Activated CD4-positive, alpha-beta T cell treated with anti-CD3 and anti-CD28 coated beads, Interleukin-2, amount 10 ng/mL, durations not matched to agents 24 days and 14 days (primary cell): ENCODE measurements around the gene ID1. TPM values are rescaled to one million over a fixed set of nuclear protein-coding genes. Genes with fewer than 3 reads are reported as not detected.
"Not testable (repeated sequence)": the region's sequence is repeated elsewhere in the genome, so short reads cannot be mapped to it uniquely, and the experiment has no call there.

Experiments used
- DNase-seq: peaks from one replicate; pipeline ENCODE4 v3.0.0; 2022
- H3K27ac Mint-ChIP-seq: one replicate; pipeline ENCODE4 v1.8.0; 2022; ENCODE audit warnings: mild to moderate bottlenecking, mixed read lengths
- H3K27me3 Mint-ChIP-seq: one replicate; pipeline ENCODE4 v1.8.0; 2022; ENCODE audit warnings: mixed read lengths
- H3K36me3 Mint-ChIP-seq: one replicate; pipeline ENCODE4 v1.8.0; 2022; ENCODE audit warnings: low read depth, mild to moderate bottlenecking, mixed read lengths
- H3K4me1 Mint-ChIP-seq: one replicate; pipeline ENCODE4 v1.8.0; 2021; ENCODE audit warnings: mixed read lengths
- H3K4me3 Mint-ChIP-seq: one replicate; pipeline ENCODE4 v1.8.0; 2022; ENCODE audit warnings: mild to moderate bottlenecking, moderate library complexity, mixed read lengths
- H3K9me3 Mint-ChIP-seq: one replicate; pipeline ENCODE4 v1.8.0; 2021; ENCODE audit warnings: mixed read lengths
- intact Hi-C: fragments of 100-400 bp; cut with micrococcal nuclease; formaldehyde crosslinking; loops from one replicate; pipeline ENCODE4 v1.15.1; 2023
- total RNA-seq: library from RNA; stranded (reverse); gene quantifications from 2 replicates; pipeline ENCODE4 v1.2.3, GENCODE V29; 2022

ID1 gene
- total RNA-seq, 1 donor from 2014 or later, result 2.9 TPM

DNA sequence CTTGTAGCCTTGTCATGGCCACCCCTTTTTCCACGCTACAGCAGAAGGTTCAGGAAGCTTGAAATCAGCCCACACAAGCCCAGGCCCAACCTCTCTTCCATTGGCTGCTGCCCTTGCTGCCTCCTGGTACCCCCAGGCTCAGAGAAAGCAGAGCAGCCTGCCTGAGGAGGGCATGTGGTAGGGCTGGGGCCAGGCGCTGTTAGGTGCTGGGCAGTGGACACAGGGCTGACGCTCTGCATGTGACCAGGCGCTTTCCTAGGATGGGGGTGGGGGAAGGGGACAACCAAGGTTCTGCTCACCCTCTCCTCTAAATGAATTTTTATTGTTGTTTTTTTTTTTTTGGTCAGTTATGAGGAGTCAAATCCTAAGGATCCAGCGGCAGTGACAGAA is 36.3 kb upstream of the ID1 start:
- intact Hi-C loops, result loop anchor here (1.0 to 10.0 kb wide), 2 partner anchors 44 to 54 kb away; partner anchors contain the start of gene HM13
- Mint-ChIP-seq H3K4me3 (no peak overlapping the region), H3K27me3 (no peaks in the 10 kb centered on the region), H3K9me3 (no peaks in the 10 kb centered on the region), H3K4me1 (peaks cover 23% of the 10 kb centered on the region), H3K27ac (no peak overlapping the region), H3K36me3 (peaks cover 32% of the 10 kb centered on the region)
- no peak for DNase-seq

DNA sequence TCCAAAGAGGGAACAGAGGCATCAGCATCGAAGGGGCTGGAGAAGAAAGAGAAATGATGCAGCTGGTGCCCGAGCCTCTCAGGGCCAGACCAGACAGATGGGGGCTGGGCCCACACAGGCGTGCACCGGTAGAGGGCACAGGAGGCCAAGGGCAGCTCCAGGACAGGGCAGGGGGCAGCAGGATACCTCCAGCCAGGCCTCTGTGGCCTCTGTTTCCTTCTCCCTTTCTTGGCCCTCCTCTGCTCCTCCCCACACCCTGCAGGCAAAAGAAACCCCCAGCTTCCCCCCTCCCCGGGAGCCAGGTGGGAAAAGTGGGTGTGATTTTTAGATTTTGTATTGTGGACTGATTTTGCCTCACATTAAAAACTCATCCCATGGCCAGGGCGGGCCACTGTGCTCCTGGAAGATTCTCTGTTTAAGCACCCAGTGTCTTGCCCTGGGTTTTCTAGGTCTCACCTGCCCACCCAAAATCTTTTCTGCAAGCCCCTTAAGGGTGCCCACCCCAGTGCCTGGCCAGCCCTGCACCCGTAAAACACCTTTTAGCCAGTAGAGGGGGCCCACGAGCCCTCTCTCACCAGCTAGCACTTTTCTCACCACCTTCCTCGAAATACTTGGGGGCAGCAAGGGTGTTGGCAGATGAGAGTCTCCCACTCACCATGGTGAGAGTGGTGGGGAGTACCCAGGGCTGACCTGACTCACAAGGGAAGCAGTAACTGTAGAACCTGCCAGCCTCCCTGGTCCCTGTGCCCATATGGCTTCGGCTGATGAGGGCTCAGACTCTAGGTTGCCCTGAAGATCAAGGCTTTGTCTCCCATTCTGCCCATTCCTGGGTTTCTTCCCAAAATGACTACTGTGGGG is 35.7 kb upstream of the ID1 start:
- peaks cover 28% of the 10 kb centered on the region for H3K4me1 Mint-ChIP-seq
- peak; percentile 89 for DNase-seq
- no peak overlapping the region for H3K4me3 Mint-ChIP-seq
- intact Hi-C loops, result loop anchor here (1.0 to 10.0 kb wide), 2 partner anchors 43 to 55 kb away; partner anchors contain the start of gene HM13
- peaks cover 26% of the 10 kb centered on the region for H3K36me3 Mint-ChIP-seq
- H3K9me3 Mint-ChIP-seq, result no peaks in the 10 kb centered on the region
- no peak overlapping the region for H3K27ac Mint-ChIP-seq
- H3K27me3 Mint-ChIP-seq, result no peaks in the 10 kb centered on the region

DNA sequence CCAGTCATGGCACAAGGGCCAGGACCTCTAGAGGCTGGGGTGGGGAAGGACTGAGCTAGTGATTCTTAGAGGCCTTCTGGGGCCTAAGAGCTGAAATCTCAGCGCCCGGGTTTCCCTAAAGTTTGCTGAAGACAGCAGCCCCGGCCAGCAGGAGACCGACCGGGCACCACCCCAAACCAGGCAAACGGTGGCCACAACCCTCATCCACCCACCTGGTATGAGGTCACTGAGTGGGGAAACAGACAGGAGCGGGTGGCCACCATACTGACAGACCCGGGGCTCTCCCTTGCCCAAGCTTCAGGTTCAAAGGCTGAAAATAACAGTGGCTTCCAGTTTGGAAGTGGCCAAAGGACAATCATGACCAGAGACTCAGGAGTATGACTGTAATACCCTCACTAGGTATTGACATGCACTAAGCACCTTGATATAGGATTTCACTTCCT is 35.0 kb upstream of the ID1 start:
- intact Hi-C loops, result no loop called here
- no peaks in the 10 kb centered on the region for H3K9me3 Mint-ChIP-seq
- no peak overlapping the region for H3K27ac Mint-ChIP-seq
- peak; percentile 55 for DNase-seq
- peaks cover 28% of the 10 kb centered on the region for H3K4me1 Mint-ChIP-seq
- peaks cover 23% of the 10 kb centered on the region for H3K36me3 Mint-ChIP-seq
- H3K4me3 Mint-ChIP-seq, result no peak overlapping the region
- no peaks in the 10 kb centered on the region for H3K27me3 Mint-ChIP-seq

DNA sequence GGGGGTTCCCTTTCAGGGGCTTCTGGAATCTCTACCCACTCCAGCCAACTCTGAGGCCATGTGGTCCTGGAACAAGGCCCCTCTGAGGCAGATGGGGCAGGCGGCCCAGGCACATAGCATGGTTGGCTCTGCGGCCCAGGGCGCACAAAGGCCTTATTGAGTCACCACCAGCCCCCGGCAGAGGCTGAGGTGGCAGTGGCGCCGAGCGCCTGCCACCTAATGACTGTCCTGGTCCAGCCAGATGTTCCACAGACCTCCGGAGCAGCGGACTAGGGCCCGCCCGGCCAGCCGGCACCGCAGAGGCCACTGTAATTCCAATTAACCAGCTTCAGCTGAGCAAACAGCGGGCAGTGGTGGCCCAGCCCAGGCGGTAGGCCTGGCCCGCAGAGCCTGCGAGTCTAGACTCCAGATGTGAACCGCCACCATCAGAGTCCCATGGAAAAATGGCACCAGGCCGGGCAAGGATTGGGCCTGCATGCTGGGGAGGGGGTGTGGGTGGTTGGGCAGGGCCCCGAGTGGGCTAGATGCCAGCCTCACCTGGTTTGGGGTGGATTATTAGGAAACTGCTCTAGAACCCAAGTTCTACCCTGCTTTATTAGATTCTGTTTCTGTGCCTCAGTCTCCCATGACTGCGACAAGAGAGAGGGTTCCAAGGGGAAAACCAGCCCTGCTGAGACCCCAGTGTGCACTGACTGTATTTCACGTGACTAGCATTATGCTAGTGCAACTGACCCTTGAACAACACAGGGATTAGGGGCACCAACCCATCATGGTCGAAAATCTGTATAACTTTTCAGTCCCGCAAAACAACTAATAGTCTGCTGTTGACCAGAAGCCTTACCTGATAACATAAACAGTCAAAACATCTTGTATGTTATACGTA is 34.1 kb upstream of the ID1 start:
- Mint-ChIP-seq H3K4me3 (no peak overlapping the region), H3K27ac (no peak overlapping the region), H3K9me3 (no peaks in the 10 kb centered on the region), H3K27me3 (no peaks in the 10 kb centered on the region), H3K36me3 (peaks cover 20% of the 10 kb centered on the region), H3K4me1 (peaks cover 28% of the 10 kb centered on the region)
- intact Hi-C loops, result no loop called here
- peak; percentile 57 for DNase-seq

DNA sequence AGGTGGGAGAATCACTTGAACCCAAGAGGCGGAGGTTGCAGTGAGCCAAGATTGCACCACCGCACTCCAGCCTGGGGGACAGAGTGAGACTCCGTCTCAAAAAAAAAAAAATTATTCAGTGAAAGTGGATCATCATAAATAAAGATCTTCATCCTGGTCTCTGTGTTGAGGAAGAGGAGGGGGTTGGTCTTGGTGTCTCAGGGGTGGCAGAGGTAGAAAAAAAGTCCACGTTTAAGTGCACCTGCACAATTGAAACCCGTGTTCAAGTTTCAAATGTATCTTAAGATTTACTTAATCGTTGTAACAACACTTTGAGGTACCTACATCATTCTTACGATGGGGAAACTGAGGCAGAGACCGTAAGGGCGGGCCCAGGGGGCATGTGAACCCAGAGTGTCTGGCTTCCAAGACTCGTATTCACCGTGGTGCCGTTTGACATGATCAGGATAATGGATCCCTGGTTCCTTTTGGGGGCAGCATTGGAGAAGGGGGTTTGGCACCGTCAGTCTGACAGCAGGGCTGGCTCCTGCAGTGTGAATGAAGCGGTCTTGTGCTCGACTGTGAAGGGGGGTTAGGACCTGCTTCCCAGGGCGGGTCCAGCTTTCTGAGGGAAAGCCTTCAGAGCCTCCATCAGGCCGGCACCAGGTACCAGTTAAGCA is 32.9 kb upstream of the ID1 start:
- H3K27me3 Mint-ChIP-seq, result no peaks in the 10 kb centered on the region
- peaks cover 20% of the 10 kb centered on the region for H3K4me1 Mint-ChIP-seq
- DNase-seq, result no peak
- H3K27ac Mint-ChIP-seq, result peak overlapping the region; percentile 91
- peaks cover 15% of the 10 kb centered on the region for H3K36me3 Mint-ChIP-seq
- H3K4me3 Mint-ChIP-seq, result peak overlapping the region; percentile 88
- no peaks in the 10 kb centered on the region for H3K9me3 Mint-ChIP-seq
- intact Hi-C loops, result loop anchor here (2.0 kb wide), 1 partner anchor 151 kb away; the partner anchor contains the start of gene BCL2L1

DNA sequence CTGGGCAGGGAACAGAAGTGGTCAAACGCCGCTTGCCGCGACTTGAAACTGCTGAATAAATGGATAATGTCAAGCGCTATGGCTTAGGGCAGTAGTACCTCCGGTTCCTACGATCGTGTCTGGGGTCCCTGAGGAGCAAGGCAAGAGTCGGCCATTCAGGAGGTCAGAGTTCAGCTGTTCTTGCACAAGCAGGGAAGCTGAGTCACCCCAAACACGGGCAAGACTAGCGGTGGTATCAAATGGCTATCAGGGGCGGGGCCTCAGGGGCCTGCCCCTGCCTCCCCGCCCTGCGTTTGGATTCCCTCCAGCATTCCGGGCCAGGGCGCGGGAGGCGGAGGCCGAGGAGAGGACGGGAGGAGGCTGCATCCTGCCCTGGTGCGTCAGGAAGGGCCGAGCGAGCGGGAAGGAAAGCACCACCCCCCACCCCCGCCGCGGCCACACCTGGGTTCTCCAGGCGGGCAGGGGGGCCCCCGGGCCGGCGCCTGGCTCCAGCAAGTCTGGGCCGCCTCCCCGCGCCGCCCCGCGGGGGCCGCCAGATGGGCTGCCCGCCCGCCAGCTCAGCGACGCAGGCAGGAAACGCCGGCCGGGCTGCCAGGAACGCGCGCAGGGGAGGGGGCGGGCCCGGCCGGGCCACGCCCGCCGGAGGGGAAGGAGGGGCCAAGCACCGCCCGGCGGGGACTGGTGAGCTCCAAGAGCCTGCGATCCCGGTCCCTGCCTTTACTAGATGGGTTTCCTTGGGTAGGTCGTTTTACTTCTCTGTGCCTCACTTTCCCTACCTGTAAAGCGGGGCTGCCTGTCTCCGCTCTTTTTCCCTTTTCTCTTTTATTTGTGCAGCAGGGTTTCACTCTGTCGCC is 32.2 kb upstream of the ID1 start:
- DNase-seq, result peak; percentile 95
- H3K27me3 Mint-ChIP-seq, result peaks cover 2% of the 10 kb centered on the region
- H3K4me3 Mint-ChIP-seq, result peak overlapping the region; percentile 92
- peaks cover 9% of the 10 kb centered on the region for H3K36me3 Mint-ChIP-seq
- no peaks in the 10 kb centered on the region for H3K9me3 Mint-ChIP-seq
- peaks cover 19% of the 10 kb centered on the region for H3K4me1 Mint-ChIP-seq
- H3K27ac Mint-ChIP-seq, result peak overlapping the region; percentile 91
- intact Hi-C loops, result loop anchor here (1.0 to 2.0 kb wide), 3 partner anchors 32 to 150 kb away; partner anchors contain the start of genes BCL2L1 and ID1

DNA sequence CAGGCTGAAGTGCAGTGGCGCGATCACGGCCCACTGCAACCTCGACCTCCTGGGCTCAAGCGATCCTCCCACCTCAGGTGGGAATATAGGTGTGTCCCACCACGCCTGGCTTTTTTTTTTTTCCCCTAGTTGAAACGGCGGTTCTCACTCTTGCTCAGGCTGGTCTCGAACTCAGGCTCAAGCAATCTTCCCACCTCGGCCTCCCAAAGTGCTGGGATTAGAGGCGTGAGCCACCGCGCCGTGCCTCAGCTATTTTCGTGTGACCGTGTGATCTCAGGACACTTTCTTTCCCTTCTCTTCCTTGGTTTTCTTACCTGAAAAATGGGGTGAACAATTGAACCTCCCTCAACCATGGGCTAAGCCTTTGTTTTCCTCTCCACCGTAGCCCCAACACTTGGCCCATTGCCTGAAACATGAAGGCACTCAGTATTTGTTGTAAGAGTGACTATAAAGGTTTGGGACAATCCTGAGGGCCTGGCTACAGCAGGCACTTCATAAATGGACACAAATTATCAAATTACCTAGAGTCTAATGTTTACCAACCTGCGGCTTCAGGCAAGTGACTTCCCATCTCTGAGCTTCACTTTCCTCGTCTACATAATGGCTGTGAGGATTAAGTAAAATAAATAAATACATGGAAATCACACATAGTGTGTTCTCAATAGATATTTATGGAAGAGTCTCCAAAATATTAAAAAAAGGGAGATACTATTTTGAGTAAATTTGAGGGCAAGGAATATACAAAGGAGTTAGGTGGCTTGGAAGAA is 31.4 kb upstream of the ID1 start:
- Mint-ChIP-seq H3K27me3 (peaks cover 2% of the 10 kb centered on the region), H3K27ac (peak overlapping the region; percentile 86), H3K4me3 (peak overlapping the region; percentile 92), H3K36me3 (peaks cover 5% of the 10 kb centered on the region), H3K9me3 (no peaks in the 10 kb centered on the region), H3K4me1 (peaks cover 19% of the 10 kb centered on the region)
- DNase-seq, result no peak
- intact Hi-C loops, result loop anchor here (1.0 to 2.0 kb wide), 3 partner anchors 32 to 149 kb away; partner anchors contain the start of genes BCL2L1 and ID1

DNA sequence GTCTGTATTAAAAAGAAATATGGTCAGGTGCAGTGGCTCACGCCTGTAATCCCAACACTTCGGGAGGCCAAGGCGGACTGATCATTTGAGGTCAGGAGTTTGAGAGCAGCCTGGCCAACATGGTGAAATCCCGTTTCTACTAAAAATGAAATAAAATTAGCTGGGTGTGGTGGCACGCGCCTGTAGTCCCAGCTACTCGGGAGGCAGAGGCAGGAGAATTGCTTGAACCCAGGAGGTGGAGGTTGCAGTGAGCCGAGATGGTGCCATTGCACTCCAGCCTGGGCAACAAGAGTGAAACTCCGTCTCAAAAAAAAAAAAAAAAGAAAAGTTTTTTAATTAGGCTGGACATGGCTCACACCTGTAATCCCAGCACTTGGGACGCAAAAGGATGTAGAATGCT is 30.1 kb upstream of the ID1 start:
- intact Hi-C loops, H3K36me3 Mint-ChIP-seq, DNase-seq, H3K27me3 Mint-ChIP-seq, H3K4me3 Mint-ChIP-seq, H3K9me3 Mint-ChIP-seq, H3K27ac Mint-ChIP-seq: not testable (repeated sequence)
- H3K4me1 Mint-ChIP-seq, result peaks cover 22% of the 10 kb centered on the region

DNA sequence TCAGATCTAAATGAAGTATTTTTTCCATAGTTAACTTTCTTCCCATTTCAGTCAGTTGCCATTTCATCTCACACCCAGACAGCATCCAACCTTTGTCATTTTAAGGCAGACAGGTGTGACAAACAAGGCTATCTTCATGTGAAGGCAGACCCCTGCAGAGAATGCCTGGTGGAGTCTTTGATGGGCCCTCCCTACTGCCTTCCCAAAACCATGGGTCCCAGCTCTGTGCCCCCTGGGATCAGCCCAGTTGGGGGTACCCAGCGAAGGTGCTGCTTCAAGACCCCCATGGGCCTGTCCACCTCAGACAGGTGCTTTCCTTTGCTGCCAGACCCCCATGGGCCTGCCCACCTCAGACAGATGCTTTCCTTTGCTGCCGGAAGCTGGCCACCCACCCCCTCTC is 28.3 kb upstream of the ID1 start:
- Mint-ChIP-seq H3K4me1 (peaks cover 22% of the 10 kb centered on the region), H3K9me3 (no peaks in the 10 kb centered on the region), H3K27me3 (peaks cover 2% of the 10 kb centered on the region), H3K4me3 (no peak overlapping the region), H3K27ac (no peak overlapping the region), H3K36me3 (no peaks in the 10 kb centered on the region)
- intact Hi-C loops, result no loop called here
- DNase-seq, result no peak

DNA sequence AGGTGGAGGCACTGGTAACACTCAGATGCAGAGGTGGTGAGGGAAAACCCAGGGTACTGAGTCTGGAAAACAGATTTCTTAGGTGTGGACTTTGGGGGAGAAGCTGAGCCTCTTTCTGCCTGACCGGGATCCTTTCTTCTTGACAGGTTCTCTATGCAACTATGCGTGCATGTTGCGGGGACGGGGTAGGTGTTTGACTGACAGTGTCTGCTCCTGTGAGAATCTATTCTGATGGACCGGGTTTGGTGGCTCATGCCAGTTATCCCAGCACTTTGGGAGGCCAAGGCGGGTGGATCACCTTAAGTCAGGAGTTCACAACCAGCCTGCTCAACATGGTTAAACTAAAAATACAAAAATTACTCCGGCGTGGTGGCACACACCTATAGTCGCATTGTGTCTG is 27.9 kb upstream of the ID1 start:
- H3K9me3 Mint-ChIP-seq, result no peaks in the 10 kb centered on the region
- no peak overlapping the region for H3K4me3 Mint-ChIP-seq
- peaks cover 19% of the 10 kb centered on the region for H3K4me1 Mint-ChIP-seq
- intact Hi-C loops, result no loop called here
- no peak overlapping the region for H3K27ac Mint-ChIP-seq
- DNase-seq, result no peak
- H3K27me3 Mint-ChIP-seq, result peaks cover 2% of the 10 kb centered on the region
- no peaks in the 10 kb centered on the region for H3K36me3 Mint-ChIP-seq

DNA sequence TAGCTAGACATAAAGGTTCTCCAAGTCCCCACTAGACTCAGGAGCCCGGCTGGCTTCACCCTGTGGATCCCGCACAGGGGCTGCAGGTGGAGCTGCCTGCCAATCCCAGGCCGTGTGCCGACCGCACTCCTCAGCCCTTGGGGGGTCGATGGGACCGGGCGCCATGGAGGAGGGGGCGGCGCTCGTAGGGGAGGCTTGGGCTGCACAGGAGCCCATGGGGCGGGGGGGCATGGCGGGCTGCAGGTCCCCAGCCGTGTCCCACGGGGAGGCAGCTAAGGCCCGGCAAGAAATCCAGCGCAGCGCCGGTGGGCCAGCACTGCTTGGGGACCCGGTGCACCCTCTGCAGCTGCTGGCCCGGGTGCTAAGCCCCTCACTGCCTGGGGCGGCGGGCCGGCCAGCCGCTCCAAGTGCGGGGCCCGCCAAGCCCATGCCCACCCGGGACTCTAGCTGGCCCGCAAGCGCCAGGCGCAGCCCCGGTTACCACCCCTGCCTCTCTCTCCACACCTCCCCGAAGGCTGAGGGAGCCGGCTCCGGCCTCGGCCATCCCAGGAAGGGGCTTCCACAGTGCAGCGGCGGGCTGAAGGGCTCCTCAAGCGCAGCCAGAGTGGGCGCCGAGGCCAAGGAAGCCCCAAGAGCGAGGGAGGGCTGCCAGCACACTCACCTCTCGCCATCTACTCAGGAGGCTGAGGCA is 26.5 kb upstream of the ID1 start:
- no peaks in the 10 kb centered on the region for H3K9me3 Mint-ChIP-seq
- no peaks in the 10 kb centered on the region for H3K36me3 Mint-ChIP-seq
- intact Hi-C loops, result no loop called here
- no peak for DNase-seq
- no peak overlapping the region for H3K4me3 Mint-ChIP-seq
- peaks cover 9% of the 10 kb centered on the region for H3K4me1 Mint-ChIP-seq
- no peak overlapping the region for H3K27ac Mint-ChIP-seq
- peaks cover 2% of the 10 kb centered on the region for H3K27me3 Mint-ChIP-seq

DNA sequence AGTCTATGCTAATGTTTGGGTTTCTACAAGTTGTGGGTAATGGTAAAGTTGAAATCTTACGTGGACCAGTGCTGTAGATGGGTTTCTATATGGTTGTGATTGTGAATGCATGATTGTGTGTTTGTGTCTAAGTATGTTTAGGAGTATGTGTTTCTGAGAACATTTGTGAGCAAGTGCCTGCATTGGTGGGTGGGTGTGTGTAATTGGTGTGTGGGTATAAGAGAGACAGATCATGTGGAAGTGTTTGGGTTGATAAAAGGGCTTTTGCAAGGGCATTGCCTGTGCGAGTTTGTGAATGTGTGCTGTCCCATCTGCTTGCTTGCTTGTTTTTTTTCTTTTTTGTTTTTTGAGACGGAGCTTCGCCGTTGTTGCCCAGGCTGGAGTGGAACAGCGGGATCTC is 25.8 kb upstream of the ID1 start:
- Mint-ChIP-seq H3K4me1 (peaks cover 2% of the 10 kb centered on the region), H3K27me3 (peaks cover 4% of the 10 kb centered on the region), H3K36me3 (no peaks in the 10 kb centered on the region), H3K9me3 (no peaks in the 10 kb centered on the region), H3K4me3 (no peak overlapping the region), H3K27ac (no peak overlapping the region)
- intact Hi-C loops, result no loop called here
- DNase-seq, result no peak
